Measurements from ENCODE around the gene NFIB. TPM values are rescaled to one million over a fixed set of nuclear protein-coding genes. Genes with fewer than 3 reads are reported as not detected.

Gene NFIB
- polyA plus RNA-seq, 1 of the 3 experiments (the other 2 are of a cell fraction): 9.2 TPM

GRCh38 chr9:14147738-14148137, 166.2 kb downstream of the NFIB start:
- H3K27me3 ChIP-seq (ENCODE audit: insufficient read depth): no peaks in the 10 kb centered on the region
- 90% methylated on average over 1 of the region's 1 CpG for WGBS (ENCODE audit: low lambda C conversion rate)
- H4K20me1 ChIP-seq (ENCODE audit: insufficient read depth): no peaks in the 10 kb centered on the region
- no peak for DNase-seq
- TF ChIP-seq ELF1 (IDR thresholded peaks at IDR 0.05) (no peak), ZBTB33 (IDR thresholded peaks at IDR 0.05; ENCODE audit: borderline replicate concordance, low read depth) (no peak), TCF12 (IDR thresholded peaks at IDR 0.05) (no peak), SMC3 (IDR thresholded peaks at IDR 0.05; ENCODE audit: low read depth, low read length) (no peak), EZH2phosphoT487 (IDR thresholded peaks at IDR 0.05; ENCODE audit: borderline replicate concordance, low read depth) (no peak), RXRA (IDR thresholded peaks at IDR 0.05; ENCODE audit: borderline replicate concordance, low read depth) (no peak), RFX5 (IDR thresholded peaks at IDR 0.05; ENCODE audit: low read length) (no peak), GATA2 (CRISPR knock-in tag; IDR thresholded peaks at IDR 0.05) (no peak), JUND (IDR thresholded peaks at IDR 0.05) (no peak), SIN3A (IDR thresholded peaks at IDR 0.05; ENCODE audit: borderline replicate concordance, low read depth, low read length) (no peak), FOXJ3 (CRISPR knock-in tag; IDR thresholded peaks at IDR 0.05) (no peak)
- H2AFZ ChIP-seq (ENCODE audit: low read depth): no peak overlapping the region
- no peaks in the 10 kb centered on the region for H3F3A ChIP-seq (replicated peaks; ENCODE audit: insufficient read depth)
- CTCF ChIA-PET: no interaction called here
- POLR2A ChIA-PET: no interaction called here
- H3K4me3 ChIP-seq (ENCODE audit: low read depth in 2 of 2, low read length in 1 of 2): no peak overlapping the region
- H3K9me3 ChIP-seq: no peaks in the 10 kb centered on the region
- no peaks in the 10 kb centered on the region for H3K79me2 ChIP-seq (ENCODE audit: insufficient read depth)
- H3K4me1 ChIP-seq (ENCODE audit: control insufficient read depth in 1 of 2, insufficient read depth in 2 of 2, low read depth in 1 of 2, low read length in 1 of 2): peaks cover 0 to 6% of the 10 kb centered on the region in 2 experiments; a peak in 1 of 4 replicates
- H3K9me2 ChIP-seq: no peaks in the 10 kb centered on the region
- H3K4me2 ChIP-seq: no peak overlapping the region
- H3K36me3 ChIP-seq (replicated peaks in 1 of 2; ENCODE audit: control insufficient read depth in 1 of 2, insufficient read depth in 2 of 2, low read length in 1 of 2): peaks cover 21 to 33% of the 10 kb centered on the region in 2 experiments
- H3K27ac ChIP-seq (ENCODE audit: low read depth in 2 of 2, low read length in 1 of 2): no peak overlapping the region
- H3K9ac ChIP-seq: no peak overlapping the region

- ChIA-PET CTCF (no interaction called here), POLR2A (no interaction called here)
- Histone ChIP-seq H3K4me2 (no peak overlapping the region), H3K27ac (ENCODE audit: low read depth in 2 of 2, low read length in 1 of 2) (no peak overlapping the region), H3K9me3 (no peaks in the 10 kb centered on the region), H3K4me1 (ENCODE audit: control insufficient read depth in 1 of 2, insufficient read depth in 2 of 2, low read depth in 1 of 2, low read length in 1 of 2) (peaks cover 0 to 6% of the 10 kb centered on the region in 2 experiments; a peak in 1 of 4 replicates), H3K4me3 (ENCODE audit: low read depth in 2 of 2, low read length in 1 of 2) (no peak overlapping the region), H3K9ac (no peak overlapping the region), H3K9me2 (no peaks in the 10 kb centered on the region), H3F3A (replicated peaks; ENCODE audit: insufficient read depth) (no peaks in the 10 kb centered on the region), H4K20me1 (ENCODE audit: insufficient read depth) (no peaks in the 10 kb centered on the region), H3K79me2 (ENCODE audit: insufficient read depth) (no peaks in the 10 kb centered on the region), H2AFZ (ENCODE audit: low read depth) (no peak overlapping the region), H3K27me3 (ENCODE audit: insufficient read depth) (no peaks in the 10 kb centered on the region), H3K36me3 (replicated peaks in 1 of 2; ENCODE audit: control insufficient read depth in 1 of 2, insufficient read depth in 2 of 2, low read length in 1 of 2) (peaks cover 26 to 34% of the 10 kb centered on the region in 2 experiments)
- TF ChIP-seq MXI1 (IDR thresholded peaks at IDR 0.05; ENCODE audit: low read depth, low read length): no peak
- TF ChIP-seq SMC3 (IDR thresholded peaks at IDR 0.05; ENCODE audit: low read depth, low read length): no peak
- no peak for TF ChIP-seq YY1 (IDR thresholded peaks at IDR 0.05; ENCODE audit: low read depth)
- TF ChIP-seq USF2 (IDR thresholded peaks at IDR 0.05; ENCODE audit: borderline replicate concordance, low read depth, low read length): no peak
- no peak for TF ChIP-seq FOSL2 (IDR thresholded peaks at IDR 0.05; ENCODE audit: borderline replicate concordance, low read depth)
- TF ChIP-seq JUND (IDR thresholded peaks at IDR 0.05): no peak
- TF ChIP-seq MAX (IDR thresholded peaks at IDR 0.05; ENCODE audit: low read depth): no peak
- TF ChIP-seq IRF3 (IDR thresholded peaks at IDR 0.05; ENCODE audit: low read depth, low read length): no peak
- TF ChIP-seq MEF2A (IDR thresholded peaks at IDR 0.05; ENCODE audit: borderline replicate concordance, low read depth): no peak
- TF ChIP-seq FOXJ3 (CRISPR knock-in tag; IDR thresholded peaks at IDR 0.05): no peak
- TF ChIP-seq CTCF (IDR thresholded peaks at IDR 0.05): no peak
- no peak for DNase-seq
- 92% methylated on average over 8 of the region's 8 CpGs for WGBS (ENCODE audit: low lambda C conversion rate)
These were observed 167.6 kb downstream of the NFIB start for GRCh38 chr9:14146201-14146874.

Measured in SK-N-SH (cell line).